Measurements from ENCODE around the gene PAPPA.

PAPPA gene

DNA sequence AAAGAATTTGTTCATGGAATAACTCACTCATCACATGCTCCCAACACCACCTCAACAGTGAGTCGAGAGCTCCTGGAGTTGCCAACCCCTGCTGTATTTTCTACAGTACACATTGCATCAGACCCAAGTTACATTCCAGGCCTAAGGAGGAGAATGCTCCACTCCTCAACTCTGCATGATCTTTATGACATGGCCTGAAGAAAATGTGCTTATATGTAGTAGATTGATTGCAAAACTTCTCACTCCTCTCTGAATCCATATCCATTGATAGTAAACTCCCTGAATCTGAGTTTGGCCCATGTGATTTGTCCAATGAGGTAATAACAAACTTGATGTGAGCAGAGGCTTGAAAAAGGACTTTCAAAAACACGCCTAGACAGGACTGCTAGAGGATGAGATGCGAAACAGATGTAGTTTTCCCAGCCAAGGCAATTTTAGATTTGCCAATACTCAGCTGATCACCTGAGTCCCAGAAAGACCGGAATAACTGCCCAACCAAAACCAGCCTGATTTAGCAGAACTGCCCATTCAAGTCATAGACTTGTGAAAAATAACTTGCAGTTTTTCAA is 29.0 kb upstream of the PAPPA start:
- no peak for TF ChIP-seq EZH2phosphoT487 (IDR thresholded peaks at IDR 0.05; ENCODE audit: borderline replicate concordance)
- TF ChIP-seq, protein P1, sequence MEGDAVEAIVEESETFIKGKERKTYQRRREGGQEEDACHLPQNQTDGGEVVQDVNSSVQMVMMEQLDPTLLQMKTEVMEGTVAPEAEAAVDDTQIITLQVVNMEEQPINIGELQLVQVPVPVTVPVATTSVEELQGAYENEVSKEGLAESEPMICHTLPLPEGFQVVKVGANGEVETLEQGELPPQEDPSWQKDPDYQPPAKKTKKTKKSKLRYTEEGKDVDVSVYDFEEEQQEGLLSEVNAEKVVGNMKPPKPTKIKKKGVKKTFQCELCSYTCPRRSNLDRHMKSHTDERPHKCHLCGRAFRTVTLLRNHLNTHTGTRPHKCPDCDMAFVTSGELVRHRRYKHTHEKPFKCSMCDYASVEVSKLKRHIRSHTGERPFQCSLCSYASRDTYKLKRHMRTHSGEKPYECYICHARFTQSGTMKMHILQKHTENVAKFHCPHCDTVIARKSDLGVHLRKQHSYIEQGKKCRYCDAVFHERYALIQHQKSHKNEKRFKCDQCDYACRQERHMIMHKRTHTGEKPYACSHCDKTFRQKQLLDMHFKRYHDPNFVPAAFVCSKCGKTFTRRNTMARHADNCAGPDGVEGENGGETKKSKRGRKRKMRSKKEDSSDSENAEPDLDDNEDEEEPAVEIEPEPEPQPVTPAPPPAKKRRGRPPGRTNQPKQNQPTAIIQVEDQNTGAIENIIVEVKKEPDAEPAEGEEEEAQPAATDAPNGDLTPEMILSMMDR (conservative IDR thresholded peaks at IDR 0.05; ENCODE audit: low read length), result no peak
- H3F3A ChIP-seq (ENCODE audit: low read depth), result no peaks in the 10 kb centered on the region
- H3K4me2 ChIP-seq (ENCODE audit: low read depth, low read length, poor library complexity, severe bottlenecking), result no peak overlapping the region
- H3K4me3 ChIP-seq (ENCODE audit: low read length, poor library complexity, severe bottlenecking), result no peak overlapping the region
- no peaks in the 10 kb centered on the region for H3K79me2 ChIP-seq (ENCODE audit: insufficient read depth, low read length)
- H3K9me3 ChIP-seq (ENCODE audit: insufficient read depth, low read depth, low read length), result no peaks in the 10 kb centered on the region
- H3K9ac ChIP-seq (ENCODE audit: low read depth, low read length, poor library complexity, severe bottlenecking), result no peak overlapping the region
- H2AFZ ChIP-seq (ENCODE audit: low read length), result no peak overlapping the region
- no peaks in the 10 kb centered on the region for H3K9me2 ChIP-seq (replicated peaks; ENCODE audit: low read depth, low read length)
- H4K20me1 ChIP-seq (ENCODE audit: insufficient read depth, low read length, poor library complexity, severe bottlenecking), result no peaks in the 10 kb centered on the region
- no peaks in the 10 kb centered on the region for H3K4me1 ChIP-seq (ENCODE audit: insufficient read depth, low read length, poor library complexity, severe bottlenecking)
- no peaks in the 10 kb centered on the region for H3K36me3 ChIP-seq (ENCODE audit: insufficient read depth, low read length)
- no peaks in the 10 kb centered on the region for H3K27me3 ChIP-seq (ENCODE audit: insufficient read depth, low read length, poor library complexity, severe bottlenecking)

DNA sequence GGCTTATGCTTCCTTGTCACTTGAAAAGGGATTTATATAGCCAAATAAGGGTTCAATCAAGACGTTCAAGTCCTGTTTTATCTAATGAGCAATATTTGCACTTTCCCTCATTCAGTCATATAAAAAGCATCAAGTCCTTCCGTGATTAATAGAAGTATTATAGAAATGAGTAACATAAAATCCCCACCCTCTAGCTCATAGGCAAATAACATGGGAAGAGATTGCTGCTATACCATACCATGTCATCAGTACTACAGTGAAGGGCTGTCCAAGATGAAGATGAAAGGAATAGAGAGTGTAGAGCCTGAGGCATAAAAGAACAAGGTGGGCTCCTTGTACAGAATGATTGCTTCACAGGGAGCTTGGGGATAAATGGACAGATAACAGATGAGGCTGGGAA is 20.4 kb upstream of the PAPPA start:
- no peaks in the 10 kb centered on the region for H3K36me3 ChIP-seq (ENCODE audit: insufficient read depth, low read length)
- H2AFZ ChIP-seq (ENCODE audit: low read length), result no peak overlapping the region
- no peak overlapping the region for H3K9ac ChIP-seq (ENCODE audit: low read depth, low read length, poor library complexity, severe bottlenecking)
- no peaks in the 10 kb centered on the region for H3K27me3 ChIP-seq (ENCODE audit: insufficient read depth, low read length, poor library complexity, severe bottlenecking)
- peaks cover 5% of the 10 kb centered on the region; the same call in 1 of the 2 replicates for H3K9me2 ChIP-seq (replicated peaks; ENCODE audit: low read depth, low read length)
- no peaks in the 10 kb centered on the region for H3K4me1 ChIP-seq (ENCODE audit: insufficient read depth, low read length, poor library complexity, severe bottlenecking)
- no peak overlapping the region for H3K4me2 ChIP-seq (ENCODE audit: low read depth, low read length, poor library complexity, severe bottlenecking)
- H3F3A ChIP-seq (ENCODE audit: low read depth), result no peaks in the 10 kb centered on the region
- no peak for TF ChIP-seq EZH2phosphoT487 (IDR thresholded peaks at IDR 0.05; ENCODE audit: borderline replicate concordance)
- H3K4me3 ChIP-seq (ENCODE audit: low read length, poor library complexity, severe bottlenecking), result no peak overlapping the region
- no peaks in the 10 kb centered on the region; the same call in 1 of the 2 replicates for H3K9me3 ChIP-seq (ENCODE audit: insufficient read depth, low read depth, low read length)
- H4K20me1 ChIP-seq (ENCODE audit: insufficient read depth, low read length, poor library complexity, severe bottlenecking), result no peaks in the 10 kb centered on the region
- no peaks in the 10 kb centered on the region for H3K79me2 ChIP-seq (ENCODE audit: insufficient read depth, low read length)

DNA sequence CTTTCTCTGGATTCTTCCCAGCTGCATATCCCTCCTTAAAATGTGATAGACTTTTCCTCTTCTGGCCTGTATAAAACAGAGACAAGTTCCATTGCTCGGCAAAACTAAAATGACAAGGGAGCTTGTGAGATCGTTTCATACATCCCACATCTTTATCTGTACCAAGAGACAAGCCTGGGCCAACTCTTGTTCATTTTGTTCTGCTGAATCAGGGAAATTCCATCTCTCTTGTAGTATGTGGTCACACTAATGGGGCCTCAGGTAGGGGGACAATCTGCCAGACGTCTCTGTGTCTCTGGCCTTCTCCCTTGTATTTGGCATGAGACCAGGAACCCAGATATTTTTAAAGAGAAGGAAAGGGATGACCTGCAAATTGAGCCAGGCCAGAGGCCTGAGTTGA is 18.6 kb upstream of the PAPPA start:
- TF ChIP-seq, protein P1 (conservative IDR thresholded peaks at IDR 0.05; ENCODE audit: low read length), result no peak
- no peak for TF ChIP-seq EZH2phosphoT487 (IDR thresholded peaks at IDR 0.05; ENCODE audit: borderline replicate concordance)
- Histone ChIP-seq H3K36me3 (ENCODE audit: insufficient read depth, low read length) (no peaks in the 10 kb centered on the region), H3K4me3 (ENCODE audit: low read length, poor library complexity, severe bottlenecking) (no peak overlapping the region), H2AFZ (ENCODE audit: low read length) (no peak overlapping the region), H3K79me2 (ENCODE audit: insufficient read depth, low read length) (no peaks in the 10 kb centered on the region), H3K9me3 (ENCODE audit: insufficient read depth, low read depth, low read length) (no peaks in the 10 kb centered on the region; the same call in 1 of the 2 replicates), H3K9me2 (replicated peaks; ENCODE audit: low read depth, low read length) (peaks cover 5% of the 10 kb centered on the region; the same call in 1 of the 2 replicates), H3K4me2 (ENCODE audit: low read depth, low read length, poor library complexity, severe bottlenecking) (no peak overlapping the region), H4K20me1 (ENCODE audit: insufficient read depth, low read length, poor library complexity, severe bottlenecking) (no peaks in the 10 kb centered on the region), H3K27me3 (ENCODE audit: insufficient read depth, low read length, poor library complexity, severe bottlenecking) (no peaks in the 10 kb centered on the region), H3F3A (ENCODE audit: low read depth) (no peaks in the 10 kb centered on the region), H3K9ac (ENCODE audit: low read depth, low read length, poor library complexity, severe bottlenecking) (no peak overlapping the region), H3K4me1 (ENCODE audit: insufficient read depth, low read length, poor library complexity, severe bottlenecking) (no peaks in the 10 kb centered on the region)

DNA sequence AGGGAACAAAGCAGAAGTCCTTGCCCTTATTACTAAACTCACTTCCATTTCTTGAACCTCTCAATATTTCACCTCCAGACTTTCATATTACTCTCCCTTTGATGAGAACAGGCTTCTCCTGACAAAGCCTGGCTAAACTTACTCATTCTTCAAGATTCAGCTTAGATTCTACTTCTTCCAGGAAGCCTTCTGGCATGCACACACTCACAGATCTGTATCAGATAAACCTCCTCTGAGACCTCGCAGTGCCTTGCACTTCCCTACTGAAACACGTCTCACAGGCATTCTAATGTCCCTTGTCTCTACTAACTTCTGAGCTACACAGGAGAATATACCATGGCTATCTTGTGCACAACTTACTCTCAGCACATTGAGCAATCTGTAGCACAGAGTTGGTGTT is 16.6 kb upstream of the PAPPA start:
- Histone ChIP-seq H4K20me1 (ENCODE audit: insufficient read depth, low read length, poor library complexity, severe bottlenecking) (no peaks in the 10 kb centered on the region), H3K36me3 (ENCODE audit: insufficient read depth, low read length) (no peaks in the 10 kb centered on the region), H3K4me1 (ENCODE audit: insufficient read depth, low read length, poor library complexity, severe bottlenecking) (no peaks in the 10 kb centered on the region), H3K9me2 (replicated peaks; ENCODE audit: low read depth, low read length) (peaks cover 5% of the 10 kb centered on the region; the same call in 1 of the 2 replicates), H2AFZ (ENCODE audit: low read length) (no peak overlapping the region), H3K9me3 (ENCODE audit: insufficient read depth, low read depth, low read length) (no peaks in the 10 kb centered on the region), H3K4me2 (ENCODE audit: low read depth, low read length, poor library complexity, severe bottlenecking) (no peak overlapping the region), H3K27me3 (ENCODE audit: insufficient read depth, low read length, poor library complexity, severe bottlenecking) (no peaks in the 10 kb centered on the region), H3K9ac (ENCODE audit: low read depth, low read length, poor library complexity, severe bottlenecking) (no peak overlapping the region), H3K4me3 (ENCODE audit: low read length, poor library complexity, severe bottlenecking) (no peak overlapping the region), H3F3A (ENCODE audit: low read depth) (no peaks in the 10 kb centered on the region), H3K79me2 (ENCODE audit: insufficient read depth, low read length) (no peaks in the 10 kb centered on the region)
- TF ChIP-seq, protein P1 (conservative IDR thresholded peaks at IDR 0.05; ENCODE audit: low read length), result no peak
- TF ChIP-seq EZH2phosphoT487 (IDR thresholded peaks at IDR 0.05; ENCODE audit: borderline replicate concordance), result no peak
